GM23248 (cell line): Measurements from ENCODE around the gene MSRB3.

ENCODE experiments used
- EZH2 ChIP-seq: fragments of 200-600 bp; sonication (generic); IDR thresholded peaks from 2 replicates; pipeline ENCODE4 v1.6.1; 2018; ENCODE audit warnings: antibody characterized with exemption, mild to moderate bottlenecking; ENCODE audit not compliant: insufficient read depth, poor library complexity, severe bottlenecking
- EZH2phosphoT487 ChIP-seq: fragments of 200-600 bp; sonication (generic); IDR thresholded peaks from 2 replicates; pipeline ENCODE4 v1.6.1; 2018; ENCODE audit warnings: antibody characterized with exemption, moderate library complexity, mild to moderate bottlenecking, low read depth; ENCODE audit not compliant: insufficient read depth

- TF ChIP-seq EZH2phosphoT487, result no peak
- TF ChIP-seq EZH2, result no peak
Measured at GRCh38 chr12:65238609-65239008, 39.9 kb upstream of the MSRB3 start.
